ENCODE measurements around the gene AFDN.

Gene AFDN

DNA sequence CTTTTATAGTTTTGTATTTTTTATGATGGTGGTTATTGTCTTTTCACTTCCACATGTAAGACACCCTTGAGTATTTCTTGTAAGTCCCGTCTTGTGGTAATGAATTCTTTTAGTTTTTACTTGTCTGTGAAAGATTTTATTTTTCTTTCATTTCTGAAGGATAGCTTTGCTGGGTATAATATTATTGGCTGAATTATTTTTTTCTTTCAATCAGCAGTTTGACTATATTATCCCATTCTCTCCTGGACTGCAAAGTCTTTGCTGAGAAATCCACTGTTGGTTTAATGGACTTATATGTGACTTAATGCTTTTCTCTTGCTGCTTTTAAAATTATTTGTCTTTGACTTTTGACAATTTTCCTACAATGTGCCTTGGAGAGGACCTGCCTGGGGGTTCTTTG, 184.6 kb downstream of the AFDN start:
- Histone ChIP-seq H3K4me3 (no peak overlapping the region), H3K9me3 (peaks cover 0 to 30% (median 0%) of the 10 kb centered on the region in 3 donors), H3K27ac (no peak overlapping the region), H3K4me1 (peaks cover 0 to 8% (median 5%) of the 10 kb centered on the region in 4 donors), H3K27me3 (no peaks in the 10 kb centered on the region), H3K36me3 (no peaks in the 10 kb centered on the region)
- intact Hi-C loops (cut with DNase I; ENCODE audit: low total_unique reads): no loop called here
- TF ChIP-seq, protein P1, sequence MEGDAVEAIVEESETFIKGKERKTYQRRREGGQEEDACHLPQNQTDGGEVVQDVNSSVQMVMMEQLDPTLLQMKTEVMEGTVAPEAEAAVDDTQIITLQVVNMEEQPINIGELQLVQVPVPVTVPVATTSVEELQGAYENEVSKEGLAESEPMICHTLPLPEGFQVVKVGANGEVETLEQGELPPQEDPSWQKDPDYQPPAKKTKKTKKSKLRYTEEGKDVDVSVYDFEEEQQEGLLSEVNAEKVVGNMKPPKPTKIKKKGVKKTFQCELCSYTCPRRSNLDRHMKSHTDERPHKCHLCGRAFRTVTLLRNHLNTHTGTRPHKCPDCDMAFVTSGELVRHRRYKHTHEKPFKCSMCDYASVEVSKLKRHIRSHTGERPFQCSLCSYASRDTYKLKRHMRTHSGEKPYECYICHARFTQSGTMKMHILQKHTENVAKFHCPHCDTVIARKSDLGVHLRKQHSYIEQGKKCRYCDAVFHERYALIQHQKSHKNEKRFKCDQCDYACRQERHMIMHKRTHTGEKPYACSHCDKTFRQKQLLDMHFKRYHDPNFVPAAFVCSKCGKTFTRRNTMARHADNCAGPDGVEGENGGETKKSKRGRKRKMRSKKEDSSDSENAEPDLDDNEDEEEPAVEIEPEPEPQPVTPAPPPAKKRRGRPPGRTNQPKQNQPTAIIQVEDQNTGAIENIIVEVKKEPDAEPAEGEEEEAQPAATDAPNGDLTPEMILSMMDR (IDR thresholded peaks at IDR 0.05): no peak
- no peak for DNase-seq

DNA sequence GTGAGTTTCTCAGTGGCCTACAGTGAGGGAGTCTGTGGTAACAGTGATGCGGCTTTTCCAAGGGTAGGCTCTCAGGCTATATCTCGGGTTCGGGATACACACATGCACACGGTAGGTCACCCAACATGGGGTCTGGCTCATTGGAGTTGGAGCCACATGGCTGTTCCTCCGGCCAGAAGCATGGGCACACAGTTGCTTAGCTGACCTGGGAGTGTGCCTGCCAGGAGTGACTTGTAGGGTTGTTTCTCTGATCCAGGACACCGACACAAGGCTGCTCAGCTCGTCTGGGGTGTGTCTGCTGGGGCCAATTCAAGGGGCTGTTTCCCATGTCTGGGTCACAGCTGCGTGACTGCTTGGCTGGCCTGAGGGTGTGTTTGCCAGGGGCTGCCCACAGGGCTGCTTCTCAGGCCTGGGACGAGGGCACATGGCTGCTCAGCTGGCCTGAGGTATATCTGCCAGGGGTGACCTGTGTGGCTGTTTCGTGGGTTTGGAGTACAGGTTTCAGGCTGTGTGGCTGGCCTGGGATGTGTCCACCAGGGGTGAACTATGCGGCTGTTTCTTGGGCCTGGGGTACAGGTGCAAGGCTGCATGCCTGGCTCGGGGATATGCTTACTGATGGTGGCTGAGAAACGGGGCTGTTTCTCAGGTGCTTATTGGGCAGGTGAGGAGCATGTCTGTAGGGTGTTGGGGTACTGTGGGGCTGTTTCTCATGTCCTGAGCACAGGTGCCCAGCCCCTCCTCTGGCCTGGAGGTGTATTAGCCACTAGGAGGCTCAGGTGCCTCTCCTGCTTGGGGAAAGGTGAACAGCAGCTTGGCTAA, 185.9 kb downstream of the AFDN start:
- H3K27me3 ChIP-seq: no peaks in the 10 kb centered on the region
- no peak overlapping the region for H3K4me3 ChIP-seq
- no peaks in the 10 kb centered on the region for H3K36me3 ChIP-seq
- peaks cover 0 to 6% (median under 1%) of the 10 kb centered on the region in 4 donors for H3K4me1 ChIP-seq
- H3K27ac ChIP-seq: no peak overlapping the region
- intact Hi-C loops (cut with DNase I; ENCODE audit: low total_unique reads): no loop called here
- TF ChIP-seq, protein P1 (IDR thresholded peaks at IDR 0.05): no peak
- no peak for DNase-seq
- H3K9me3 ChIP-seq: peaks cover 0 to 30% (median 0%) of the 10 kb centered on the region in 3 donors

DNA sequence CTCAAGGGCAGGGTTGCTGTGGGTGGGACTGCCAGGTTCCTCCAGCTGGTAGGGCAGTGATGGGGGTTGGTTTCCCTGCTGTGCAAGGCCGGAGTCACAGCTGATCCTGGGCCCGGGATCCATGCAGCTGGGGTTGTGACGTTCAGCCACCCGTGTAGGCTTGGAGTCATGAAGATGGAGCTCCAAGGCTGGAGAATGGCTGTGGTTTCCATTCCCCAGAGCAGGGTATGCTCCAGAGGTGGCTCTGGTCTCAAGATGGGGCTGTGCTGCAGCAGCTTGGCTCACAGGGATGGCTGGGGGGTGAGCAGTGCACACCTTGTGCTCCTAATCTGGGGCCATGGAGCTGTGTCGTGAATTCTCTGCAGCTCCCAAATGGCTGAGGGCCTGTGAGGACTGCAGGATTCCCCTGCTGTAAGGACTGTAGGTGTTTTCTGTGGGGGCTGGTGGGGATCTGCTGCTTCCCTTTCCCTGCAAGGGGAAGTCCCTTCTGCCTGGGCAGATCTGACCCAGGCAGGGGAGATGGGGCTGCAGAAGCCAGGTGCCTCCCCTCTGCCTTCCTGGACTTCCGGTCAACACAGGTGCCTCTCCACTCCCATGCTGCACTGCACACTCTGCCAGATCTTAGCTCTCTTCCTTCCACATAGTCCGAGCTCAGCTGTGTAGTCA, 186.7 kb downstream of the AFDN start:
- Histone ChIP-seq H3K27ac (no peak overlapping the region), H3K27me3 (no peaks in the 10 kb centered on the region), H3K4me3 (no peak overlapping the region), H3K36me3 (no peaks in the 10 kb centered on the region), H3K9me3 (peaks cover 0 to 26% (median 0%) of the 10 kb centered on the region in 3 donors), H3K4me1 (peaks cover 0 to 6% (median 0%) of the 10 kb centered on the region in 4 donors)
- intact Hi-C loops (cut with DNase I; ENCODE audit: low total_unique reads): no loop called here
- no peak for DNase-seq
- TF ChIP-seq, protein P1 (IDR thresholded peaks at IDR 0.05): no peak

DNA sequence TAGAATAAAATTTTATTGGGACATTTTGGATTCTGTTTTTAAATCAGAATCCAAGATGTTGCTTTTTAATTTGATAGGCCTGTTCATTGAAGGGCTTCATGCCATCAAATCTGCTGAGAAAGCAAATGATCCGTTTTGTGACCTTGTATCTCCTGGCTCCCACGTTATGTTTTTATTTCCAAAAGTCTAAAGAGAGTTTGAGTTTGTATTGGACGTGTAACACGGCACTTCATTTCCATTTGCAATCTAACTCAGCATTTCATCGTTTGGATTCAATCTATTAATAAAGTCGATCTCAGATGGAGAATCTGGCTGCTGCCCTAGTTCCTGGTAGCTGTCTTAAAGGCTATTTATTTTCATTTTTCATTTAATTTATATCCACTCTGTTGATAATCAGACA, 187.7 kb downstream of the AFDN start:
- Histone ChIP-seq H3K36me3 (no peaks in the 10 kb centered on the region), H3K27ac (no peak overlapping the region), H3K4me3 (no peak overlapping the region), H3K9me3 (peaks cover 0 to 24% (median 0%) of the 10 kb centered on the region in 3 donors), H3K4me1 (peaks cover 0 to 6% (median 0%) of the 10 kb centered on the region in 4 donors), H3K27me3 (no peaks in the 10 kb centered on the region)
- intact Hi-C loops (cut with DNase I; ENCODE audit: low total_unique reads): no loop called here
- TF ChIP-seq, protein P1 (IDR thresholded peaks at IDR 0.05): no peak
- no peak for DNase-seq

DNA sequence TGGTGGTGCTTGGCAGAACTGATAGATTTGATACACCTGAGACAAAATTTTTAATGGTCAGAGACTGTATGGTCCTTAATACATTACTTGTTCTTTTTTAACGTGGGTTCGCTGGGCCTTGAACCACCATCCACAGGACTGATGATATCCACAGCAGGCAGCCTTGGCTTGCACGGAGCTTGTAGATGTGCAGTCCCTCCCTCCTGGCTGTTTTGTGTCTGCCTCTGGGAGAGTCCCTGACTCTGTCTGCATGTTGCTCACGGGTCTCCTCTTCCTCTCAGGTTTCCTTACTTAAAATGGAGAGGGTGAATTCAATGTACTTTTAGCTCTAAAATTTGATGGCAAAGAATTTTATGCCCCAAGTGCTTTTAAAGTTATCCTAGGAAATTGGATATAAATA, 188.3 kb downstream of the AFDN start:
- H3K4me1 ChIP-seq: peaks cover 0 to 6% (median 0%) of the 10 kb centered on the region in 4 donors
- DNase-seq: no peak
- H3K36me3 ChIP-seq: no peaks in the 10 kb centered on the region
- TF ChIP-seq, protein P1 (IDR thresholded peaks at IDR 0.05): no peak
- H3K9me3 ChIP-seq: peaks cover 0 to 24% (median 0%) of the 10 kb centered on the region in 3 donors
- intact Hi-C loops (cut with DNase I; ENCODE audit: low total_unique reads): no loop called here
- H3K27me3 ChIP-seq: no peaks in the 10 kb centered on the region
- H3K4me3 ChIP-seq: no peak overlapping the region
- no peak overlapping the region for H3K27ac ChIP-seq
